ENCODE results near the gene FLT3LG. TPM values are rescaled to one million over a fixed set of nuclear protein-coding genes. Genes with fewer than 3 reads are reported as not detected.

FLT3LG gene
- total and polyA plus RNA-seq, 2 donors from 2014 or later, result 7.4 to 12.5 TPM

GRCh38 chr19:49492573-49493405, 18.8 kb downstream of the FLT3LG start:
- no peaks in the 10 kb centered on the region for H3K9me3 ChIP-seq (ENCODE audit: control insufficient read depth in 2 of 3, insufficient read depth in 1 of 3, low read length in 3 of 3)
- peaks cover 0 to 26% (median 16%) of the 10 kb centered on the region in 3 donors for H3K4me1 ChIP-seq (ENCODE audit: control insufficient read depth in 2 of 3, insufficient read depth in 2 of 3, low read depth in 1 of 3, low read length in 3 of 3)
- H3K4me3 ChIP-seq (ENCODE audit: low read length in 3 of 3), result no peak overlapping the region
- H3K9ac ChIP-seq (ENCODE audit: low read length in 3 of 3), result no peak overlapping the region
- intact Hi-C loops (cut with DNase I), result no loop called here
- peaks cover 15 to 39% (median 38%) of the 10 kb centered on the region in 3 donors for H3K36me3 ChIP-seq (ENCODE audit: control insufficient read depth in 2 of 3, insufficient read depth in 3 of 3, low read length in 3 of 3)
- H3K27me3 ChIP-seq (ENCODE audit: control insufficient read depth, insufficient read depth, low read length), result no peaks in the 10 kb centered on the region
- H3K27ac ChIP-seq (ENCODE audit: low read depth in 2 of 2, low read length in 2 of 2), result no peak overlapping the region
- TF ChIP-seq CTCF (IDR thresholded peaks at IDR 0.05; ENCODE audit: borderline replicate concordance, extremely low read depth, insufficient read depth), result no peak
- DNase-seq, result no peak
- FAIRE-seq, result no peak

GRCh38 chr19:49496574-49497008, 22.6 kb downstream of the FLT3LG start:
- Histone ChIP-seq H3K36me3 (ENCODE audit: control insufficient read depth in 2 of 3, insufficient read depth in 3 of 3, low read length in 3 of 3) (peaks cover 16 to 37% (median 30%) of the 10 kb centered on the region in 3 donors), H3K27ac (ENCODE audit: low read depth in 2 of 2, low read length in 2 of 2) (peak overlapping the region; percentile 75 to 90), H3K27me3 (ENCODE audit: control insufficient read depth, insufficient read depth, low read length) (no peaks in the 10 kb centered on the region), H3K9me3 (ENCODE audit: control insufficient read depth in 2 of 3, insufficient read depth in 1 of 3, low read length in 3 of 3) (no peaks in the 10 kb centered on the region), H3K4me3 (ENCODE audit: low read length in 3 of 3) (peak overlapping the region; percentile 92 to 99 (median 98)), H3K4me1 (ENCODE audit: control insufficient read depth in 2 of 3, insufficient read depth in 2 of 3, low read depth in 1 of 3, low read length in 3 of 3) (peaks cover 4 to 20% (median 14%) of the 10 kb centered on the region in 3 donors), H3K9ac (ENCODE audit: low read length in 3 of 3) (peak overlapping the region; percentile 92 to 100 (median 99))
- intact Hi-C loops (cut with DNase I), result no loop called here
- FAIRE-seq (no peak), DNase-seq (peak in 1 of 5 donors; percentile 37)
- no peak for TF ChIP-seq CTCF (IDR thresholded peaks at IDR 0.05; ENCODE audit: borderline replicate concordance, extremely low read depth, insufficient read depth)

GRCh38 chr19:49497047-49497788, 23.2 kb downstream of the FLT3LG start:
- Histone ChIP-seq H3K27me3 (ENCODE audit: control insufficient read depth, insufficient read depth, low read length) (no peaks in the 10 kb centered on the region), H3K4me1 (ENCODE audit: control insufficient read depth in 2 of 3, insufficient read depth in 2 of 3, low read depth in 1 of 3, low read length in 3 of 3) (peaks cover 4 to 20% (median 14%) of the 10 kb centered on the region in 3 donors), H3K4me3 (ENCODE audit: low read length in 3 of 3) (peak overlapping the region; percentile 92 to 99 (median 98)), H3K9ac (ENCODE audit: low read length in 3 of 3) (peak overlapping the region; percentile 92 to 100 (median 99)), H3K9me3 (ENCODE audit: control insufficient read depth in 2 of 3, insufficient read depth in 1 of 3, low read length in 3 of 3) (no peaks in the 10 kb centered on the region), H3K36me3 (ENCODE audit: control insufficient read depth in 2 of 3, insufficient read depth in 3 of 3, low read length in 3 of 3) (peaks cover 16 to 37% (median 25%) of the 10 kb centered on the region in 3 donors), H3K27ac (ENCODE audit: low read depth in 2 of 2, low read length in 2 of 2) (peak overlapping the region; percentile 75 to 90)
- DNase-seq (peak in 3 of 5 donors; percentile 37 to 69 (median 68)), FAIRE-seq (no peak)
- intact Hi-C loops (cut with DNase I), result no loop called here
- no peak for TF ChIP-seq CTCF (IDR thresholded peaks at IDR 0.05; ENCODE audit: borderline replicate concordance, extremely low read depth, insufficient read depth)

Data from kidney (tissue), 14 donors.